ENCODE results near the gene TRIM2. TPM values are rescaled to one million over a fixed set of nuclear protein-coding genes. Genes with fewer than 3 reads are reported as not detected.

The TRIM2 gene
- total and polyA plus RNA-seq, 2 experiments from 2014 or later = 22.0 to 61.5 TPM

DNA sequence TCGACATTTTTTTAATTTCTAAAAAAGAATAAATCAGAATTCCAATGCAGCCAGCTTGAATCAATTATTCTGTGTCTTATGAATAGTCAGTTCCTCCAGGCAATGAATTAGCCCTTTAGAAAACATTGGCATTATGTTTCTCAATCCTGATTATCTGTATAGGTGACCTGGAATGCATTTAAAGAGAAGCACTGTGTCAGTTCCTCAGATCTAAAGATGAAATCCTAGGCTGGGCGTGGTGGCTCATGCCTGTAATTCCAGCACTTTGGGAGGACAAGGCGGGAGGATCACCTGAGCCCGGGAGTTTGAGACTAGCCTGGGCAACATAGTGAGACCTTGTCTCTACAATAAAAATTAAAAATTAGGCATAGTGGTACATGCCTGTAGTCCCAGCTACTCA is 183.7 kb downstream of the TRIM2 start:
- TF ChIP-seq, protein P1, sequence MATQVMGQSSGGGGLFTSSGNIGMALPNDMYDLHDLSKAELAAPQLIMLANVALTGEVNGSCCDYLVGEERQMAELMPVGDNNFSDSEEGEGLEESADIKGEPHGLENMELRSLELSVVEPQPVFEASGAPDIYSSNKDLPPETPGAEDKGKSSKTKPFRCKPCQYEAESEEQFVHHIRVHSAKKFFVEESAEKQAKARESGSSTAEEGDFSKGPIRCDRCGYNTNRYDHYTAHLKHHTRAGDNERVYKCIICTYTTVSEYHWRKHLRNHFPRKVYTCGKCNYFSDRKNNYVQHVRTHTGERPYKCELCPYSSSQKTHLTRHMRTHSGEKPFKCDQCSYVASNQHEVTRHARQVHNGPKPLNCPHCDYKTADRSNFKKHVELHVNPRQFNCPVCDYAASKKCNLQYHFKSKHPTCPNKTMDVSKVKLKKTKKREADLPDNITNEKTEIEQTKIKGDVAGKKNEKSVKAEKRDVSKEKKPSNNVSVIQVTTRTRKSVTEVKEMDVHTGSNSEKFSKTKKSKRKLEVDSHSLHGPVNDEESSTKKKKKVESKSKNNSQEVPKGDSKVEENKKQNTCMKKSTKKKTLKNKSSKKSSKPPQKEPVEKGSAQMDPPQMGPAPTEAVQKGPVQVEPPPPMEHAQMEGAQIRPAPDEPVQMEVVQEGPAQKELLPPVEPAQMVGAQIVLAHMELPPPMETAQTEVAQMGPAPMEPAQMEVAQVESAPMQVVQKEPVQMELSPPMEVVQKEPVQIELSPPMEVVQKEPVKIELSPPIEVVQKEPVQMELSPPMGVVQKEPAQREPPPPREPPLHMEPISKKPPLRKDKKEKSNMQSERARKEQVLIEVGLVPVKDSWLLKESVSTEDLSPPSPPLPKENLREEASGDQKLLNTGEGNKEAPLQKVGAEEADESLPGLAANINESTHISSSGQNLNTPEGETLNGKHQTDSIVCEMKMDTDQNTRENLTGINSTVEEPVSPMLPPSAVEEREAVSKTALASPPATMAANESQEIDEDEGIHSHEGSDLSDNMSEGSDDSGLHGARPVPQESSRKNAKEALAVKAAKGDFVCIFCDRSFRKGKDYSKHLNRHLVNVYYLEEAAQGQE (IDR thresholded peaks at IDR 0.05; ENCODE audit: unreplicated experiment) = no peak
- no peak for TF ChIP-seq ZNF331 (CRISPR knock-in tag; IDR thresholded peaks at IDR 0.05; ENCODE audit: low read depth)
- TF ChIP-seq, protein P2, sequence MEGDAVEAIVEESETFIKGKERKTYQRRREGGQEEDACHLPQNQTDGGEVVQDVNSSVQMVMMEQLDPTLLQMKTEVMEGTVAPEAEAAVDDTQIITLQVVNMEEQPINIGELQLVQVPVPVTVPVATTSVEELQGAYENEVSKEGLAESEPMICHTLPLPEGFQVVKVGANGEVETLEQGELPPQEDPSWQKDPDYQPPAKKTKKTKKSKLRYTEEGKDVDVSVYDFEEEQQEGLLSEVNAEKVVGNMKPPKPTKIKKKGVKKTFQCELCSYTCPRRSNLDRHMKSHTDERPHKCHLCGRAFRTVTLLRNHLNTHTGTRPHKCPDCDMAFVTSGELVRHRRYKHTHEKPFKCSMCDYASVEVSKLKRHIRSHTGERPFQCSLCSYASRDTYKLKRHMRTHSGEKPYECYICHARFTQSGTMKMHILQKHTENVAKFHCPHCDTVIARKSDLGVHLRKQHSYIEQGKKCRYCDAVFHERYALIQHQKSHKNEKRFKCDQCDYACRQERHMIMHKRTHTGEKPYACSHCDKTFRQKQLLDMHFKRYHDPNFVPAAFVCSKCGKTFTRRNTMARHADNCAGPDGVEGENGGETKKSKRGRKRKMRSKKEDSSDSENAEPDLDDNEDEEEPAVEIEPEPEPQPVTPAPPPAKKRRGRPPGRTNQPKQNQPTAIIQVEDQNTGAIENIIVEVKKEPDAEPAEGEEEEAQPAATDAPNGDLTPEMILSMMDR (conservative IDR thresholded peaks at IDR 0.05; ENCODE audit: low read depth in 2 of 2) = no peak
- TF ChIP-seq ZNF114 (CRISPR knock-in tag; IDR thresholded peaks at IDR 0.05) = no peak
- no peak for TF ChIP-seq CREB1 (CRISPR knock-in tag; IDR thresholded peaks at IDR 0.05; ENCODE audit: low read depth)
- no peak for TF ChIP-seq EZH2phosphoT487 (IDR thresholded peaks at IDR 0.05; ENCODE audit: unreplicated experiment)
- ATAC-seq = no peak
- H3K4me1 Mint-ChIP-seq = peaks cover 4% of the 10 kb centered on the region

More for the DNA sequence above, 183.7 kb downstream of the TRIM2 start:
- Histone ChIP-seq H3K4me3 (no peak overlapping the region), H3F3A (replicated peaks; ENCODE audit: low read depth) (no peaks in the 10 kb centered on the region), H3K79me2 (replicated peaks; ENCODE audit: insufficient read depth) (no peaks in the 10 kb centered on the region), H3K4me2 (no peak overlapping the region), H3K27me3 (ENCODE audit: insufficient read depth) (no peaks in the 10 kb centered on the region), H3K27ac (ENCODE audit: low read depth) (no peak overlapping the region), H3K9me2 (ENCODE audit: insufficient read depth) (no peaks in the 10 kb centered on the region), H3K4me1 (ENCODE audit: insufficient read depth) (no peaks in the 10 kb centered on the region), H3K36me3 (ENCODE audit: insufficient read depth) (no peaks in the 10 kb centered on the region), H2AFZ (no peak overlapping the region), H4K20me1 (replicated peaks; ENCODE audit: insufficient read depth) (no peaks in the 10 kb centered on the region)
- Mint-ChIP-seq H3K9me3 (no peaks in the 10 kb centered on the region), H3K36me3 (ENCODE audit: low read depth) (peaks cover 16% of the 10 kb centered on the region; the same call in 1 of the 3 replicates), H3K27ac (no peak overlapping the region), H3K4me3 (no peak overlapping the region), H3K27me3 (ENCODE audit: insufficient read depth, low read depth, poor library complexity) (peaks cover 1% of the 10 kb centered on the region)
- no peak for DNase-seq (ENCODE audit: low spot score)

Small RNAs within 50 kb of the gene (small RNA-seq; reads per million reads assigned to genes)
- not detected for gene RF00019 (ENCODE audit: low replicate concordance)
- not detected for gene RN7SL419P (ENCODE audit: low replicate concordance)
- gene RNU6-1196P (ENCODE audit: low replicate concordance) = not detected

Other genes starting within 250 kb of the TRIM2 start
- gene MND1, start 140.2 kb downstream of the TRIM2 start, total RNA-seq (2014; rRNA removed; shearing (Covaris generic)) = 22.5 and 26.2 TPM in 2 replicates
- 61.1 and 63.5 TPM in 2 replicates for gene MND1, start 140.2 kb downstream of the TRIM2 start, polyA plus RNA-seq (2016; fragmentation: Nextera tagmentation; extraction: Ambion mirVana)